Mucosa of stomach (tissue), 1 donor: Measurements from ENCODE around the gene BTAF1.

Experiments used
- H3K27me3 ChIP-seq: one replicate; pipeline ENCODE4 v1.7.0; 2013; ENCODE audit warnings: mild to moderate bottlenecking, low read length; ENCODE audit not compliant: control insufficient read depth, insufficient read depth
- H3K36me3 ChIP-seq: one replicate; pipeline ENCODE4 v1.7.0; 2013; ENCODE audit warnings: low read length; ENCODE audit not compliant: control insufficient read depth, insufficient read depth
- H3K4me1 ChIP-seq: one replicate; pipeline ENCODE4 v1.7.0; 2013; ENCODE audit warnings: mild to moderate bottlenecking, low read length; ENCODE audit not compliant: control insufficient read depth, insufficient read depth
- H3K4me3 ChIP-seq: one replicate; pipeline ENCODE4 v1.7.0; 2013; ENCODE audit warnings: low read length
- H3K9ac ChIP-seq: one replicate; pipeline ENCODE4 v1.7.0; 2013; ENCODE audit warnings: mild to moderate bottlenecking, low read length, moderate library complexity
- H3K9me3 ChIP-seq: one replicate; pipeline ENCODE4 v1.7.0; 2013; ENCODE audit warnings: mild to moderate bottlenecking, low read length, moderate library complexity; ENCODE audit not compliant: control insufficient read depth
- donor health status: Pancreatic carcinoma.

The BTAF1 gene

DNA sequence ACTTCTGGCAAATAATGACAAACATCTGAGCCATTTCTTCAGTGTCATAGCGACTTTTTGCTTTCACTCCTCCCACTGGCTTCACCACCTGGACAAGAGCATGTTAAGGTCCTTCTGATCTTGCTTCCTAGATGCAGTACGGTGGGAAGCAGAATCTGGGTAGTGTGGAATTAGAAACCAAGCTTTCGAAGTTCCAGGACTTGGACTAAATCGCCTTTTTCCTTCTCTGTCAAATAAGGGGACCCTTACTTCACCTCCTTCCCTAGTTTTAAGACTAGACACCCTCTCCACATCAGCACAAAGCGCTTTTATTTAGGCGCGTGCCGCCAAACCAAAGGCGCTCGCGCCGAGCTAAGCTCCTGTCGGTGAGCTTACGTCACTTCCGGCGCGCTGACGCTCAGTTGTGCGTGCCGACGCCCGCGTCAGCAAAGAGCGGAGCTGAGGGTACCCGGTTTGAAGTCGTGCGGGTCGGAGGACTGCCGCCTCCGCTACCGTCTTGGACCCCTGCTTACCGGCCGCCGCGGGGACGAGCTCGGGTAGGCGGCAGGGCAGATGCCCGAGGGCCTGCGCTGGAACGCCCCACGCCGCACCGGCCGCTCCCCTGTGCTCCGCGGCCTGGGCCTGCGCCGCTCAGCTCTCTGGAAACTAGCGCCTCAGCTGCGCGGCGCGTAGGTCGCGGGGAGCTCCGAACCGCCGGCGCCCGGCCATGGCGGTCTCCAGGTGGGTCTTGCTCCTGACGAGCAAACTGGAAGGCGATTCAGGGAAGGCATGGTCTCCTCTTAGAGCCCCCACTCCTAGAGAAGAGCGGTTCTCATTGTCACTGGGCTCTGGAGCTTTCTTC, at the start of gene BTAF1:
Gene BTAF1 (plus strand): TSS at position 400 of the 841 bp plus-strand sequence. CDS start 307 bp downstream, at position 707.
- no peaks in the 10 kb centered on the region for H3K9me3 ChIP-seq
- H3K4me3 ChIP-seq = peak within 1 kb of the TSS; percentile 96
- H3K9ac ChIP-seq = peak within 1 kb of the TSS; percentile 99
- H3K4me1 ChIP-seq = peaks cover 5% of the 10 kb centered on the region
- no peaks in the 10 kb centered on the region for H3K36me3 ChIP-seq
- H3K27me3 ChIP-seq = no peaks in the 10 kb centered on the region

DNA sequence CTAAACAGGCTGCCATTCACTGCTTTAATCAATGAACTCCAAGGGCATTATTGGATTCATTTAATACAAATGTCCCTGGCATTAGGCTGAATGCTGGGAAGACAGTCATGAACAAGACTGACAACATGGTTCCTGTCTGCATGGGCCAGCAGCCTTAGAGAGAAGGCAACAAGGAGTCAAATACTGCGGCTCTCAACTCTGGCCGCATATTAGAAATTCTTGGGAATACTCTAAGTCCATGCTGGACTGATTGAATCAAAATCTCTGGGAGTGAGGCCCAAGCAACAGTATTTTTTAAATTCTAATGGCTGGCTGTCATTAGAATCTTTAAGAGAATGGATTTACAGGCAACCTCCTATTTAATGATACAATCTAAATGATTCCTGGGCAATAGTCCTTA, 48.4 kb upstream of the BTAF1 start:
- Histone ChIP-seq H3K4me1 (peaks cover 3% of the 10 kb centered on the region), H3K9me3 (no peaks in the 10 kb centered on the region), H3K27me3 (no peaks in the 10 kb centered on the region), H3K9ac (no peak overlapping the region), H3K4me3 (no peak overlapping the region), H3K36me3 (no peaks in the 10 kb centered on the region)

- peaks cover 6% of the 10 kb centered on the region for H3K4me1 ChIP-seq
- no peaks in the 10 kb centered on the region for H3K27me3 ChIP-seq
- H3K9me3 ChIP-seq = no peaks in the 10 kb centered on the region
- H3K36me3 ChIP-seq = no peaks in the 10 kb centered on the region
- H3K4me3 ChIP-seq = no peak overlapping the region
- no peak overlapping the region for H3K9ac ChIP-seq
These were observed 47.8 kb upstream of the BTAF1 start for GRCh38 chr10:91875779-91876178.

- H3K9me3 ChIP-seq = no peaks in the 10 kb centered on the region
- no peaks in the 10 kb centered on the region for H3K36me3 ChIP-seq
- no peak overlapping the region for H3K9ac ChIP-seq
- peaks cover 12% of the 10 kb centered on the region for H3K4me1 ChIP-seq
- no peak overlapping the region for H3K4me3 ChIP-seq
- no peaks in the 10 kb centered on the region for H3K27me3 ChIP-seq
These were observed 43.9 kb upstream of the BTAF1 start for GRCh38 chr10:91879515-91880170.

DNA sequence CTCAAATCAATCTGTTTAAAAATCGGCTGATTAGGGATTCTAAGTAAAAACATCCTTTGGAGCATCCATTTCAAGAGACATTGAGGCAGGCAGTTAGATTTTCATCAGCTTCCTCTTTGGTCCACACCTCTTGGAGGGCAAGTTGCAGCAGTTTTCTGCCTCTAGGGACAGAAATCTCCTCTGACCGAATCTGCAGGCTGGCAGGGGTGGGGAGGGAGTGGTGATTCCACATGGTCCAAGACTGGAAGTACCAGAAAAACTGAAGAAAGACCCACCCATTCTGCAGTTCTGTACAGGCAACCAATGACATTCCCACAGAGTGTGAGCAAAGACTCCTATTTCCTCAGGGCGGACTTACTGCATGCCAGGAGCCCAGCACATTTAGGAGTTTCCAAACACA, 43.3 kb upstream of the BTAF1 start:
- Histone ChIP-seq H3K27me3 (no peaks in the 10 kb centered on the region), H3K9ac (no peak overlapping the region), H3K4me1 (peaks cover 12% of the 10 kb centered on the region), H3K36me3 (no peaks in the 10 kb centered on the region), H3K4me3 (no peak overlapping the region), H3K9me3 (no peaks in the 10 kb centered on the region)

- Histone ChIP-seq H3K36me3 (no peaks in the 10 kb centered on the region), H3K9me3 (no peaks in the 10 kb centered on the region), H3K4me1 (peaks cover 17% of the 10 kb centered on the region), H3K4me3 (no peak overlapping the region), H3K27me3 (peaks cover 11% of the 10 kb centered on the region), H3K9ac (peak overlapping the region; percentile 42)
These were observed 39.8 kb upstream of the BTAF1 start for GRCh38 chr10:91883549-91884444.

- no peak overlapping the region for H3K4me3 ChIP-seq
- H3K27me3 ChIP-seq = peaks cover 15% of the 10 kb centered on the region
- no peak overlapping the region for H3K9ac ChIP-seq
- H3K4me1 ChIP-seq = peaks cover 17% of the 10 kb centered on the region
- no peaks in the 10 kb centered on the region for H3K36me3 ChIP-seq
- no peaks in the 10 kb centered on the region for H3K9me3 ChIP-seq
These were observed 39.0 kb upstream of the BTAF1 start for GRCh38 chr10:91884536-91884935.

DNA sequence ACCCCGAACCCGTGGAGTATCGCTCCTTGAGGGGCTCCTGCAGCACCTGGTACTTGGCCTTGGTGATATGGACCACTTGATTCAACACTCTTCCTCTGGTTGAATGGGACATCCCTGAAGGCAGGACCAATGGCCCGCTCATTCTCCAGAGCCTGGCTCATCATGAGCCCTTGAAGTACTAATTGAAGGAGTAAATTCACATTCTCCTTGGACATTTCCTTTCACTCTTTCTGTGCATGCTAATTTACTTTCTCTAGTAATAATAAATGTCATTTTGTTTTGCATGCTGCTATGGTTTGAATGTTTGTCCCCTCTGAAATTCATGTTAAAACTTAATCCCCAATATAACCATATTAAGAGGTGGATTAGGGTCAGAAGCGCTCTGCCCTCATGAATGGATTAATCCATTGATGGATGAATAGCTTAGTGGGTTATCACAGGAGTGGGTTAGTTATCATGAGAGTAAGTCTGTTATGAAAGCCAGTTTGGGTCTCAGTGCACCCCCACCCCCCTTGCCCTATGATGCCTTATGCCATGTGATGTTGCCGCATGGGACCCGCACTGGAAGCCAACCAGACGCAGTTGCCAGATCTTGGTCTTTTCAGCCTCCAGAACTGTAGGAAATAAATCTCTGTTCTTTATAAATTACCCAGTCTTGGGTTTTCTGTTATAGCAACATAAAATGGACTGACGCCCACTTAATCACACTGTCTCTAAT, 38.0 kb upstream of the BTAF1 start:
- Histone ChIP-seq H3K27me3 (peaks cover 19% of the 10 kb centered on the region), H3K9me3 (no peaks in the 10 kb centered on the region), H3K9ac (no peak overlapping the region), H3K36me3 (no peaks in the 10 kb centered on the region), H3K4me3 (no peak overlapping the region), H3K4me1 (peaks cover 11% of the 10 kb centered on the region)

DNA sequence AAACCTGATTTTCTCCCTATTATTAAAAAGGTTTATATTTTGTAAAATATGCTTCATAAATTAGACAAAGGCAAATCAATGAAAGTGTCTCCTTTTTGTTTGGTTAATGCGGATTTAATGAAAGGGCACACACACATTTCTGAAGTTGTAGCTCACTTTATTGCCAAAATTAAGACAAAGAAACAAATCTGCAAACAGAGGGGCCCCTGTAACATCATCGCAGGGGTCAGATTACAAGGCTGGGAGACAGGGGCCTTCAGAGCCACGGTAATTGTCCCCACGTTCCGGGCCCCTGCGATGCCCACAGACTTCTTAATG, 36.7 kb upstream of the BTAF1 start:
- Histone ChIP-seq H3K9me3 (no peaks in the 10 kb centered on the region), H3K4me3 (peak overlapping the region; percentile 54), H3K36me3 (no peaks in the 10 kb centered on the region), H3K27me3 (peaks cover 19% of the 10 kb centered on the region), H3K4me1 (peaks cover 11% of the 10 kb centered on the region), H3K9ac (peak overlapping the region; percentile 38)

GRCh38 chr10:91887272-91888076, 36.1 kb upstream of the BTAF1 start:
- Histone ChIP-seq H3K4me1 (peaks cover 11% of the 10 kb centered on the region), H3K27me3 (peaks cover 19% of the 10 kb centered on the region), H3K9me3 (no peaks in the 10 kb centered on the region), H3K4me3 (peak overlapping the region; percentile 54), H3K9ac (peak overlapping the region; percentile 38), H3K36me3 (no peaks in the 10 kb centered on the region)
